Hepatocyte (in vitro differentiated cells): ENCODE data around the gene HMCN1. TPM values are rescaled to one million over a fixed set of nuclear protein-coding genes. Genes with fewer than 3 reads are reported as not detected.
"Not testable (repeated sequence)": the region's sequence is repeated elsewhere in the genome, so short reads cannot be mapped to it uniquely, and the experiment has no call there.

Experiments used
- DNase-seq: peaks from one replicate; pipeline ENCODE4 v3.0.0-alpha.2; 2016; ENCODE audit warnings: low spot score
- H2AFZ ChIP-seq: fragments of 200-600 bp; sonication (generic); 2 replicates; pipeline ENCODE4 v1.6.0; 2016; ENCODE audit warnings: antibody characterized with exemption, mild to moderate bottlenecking
- H3K27ac ChIP-seq: fragments of 200-600 bp; sonication (generic); 2 replicates; pipeline ENCODE4 v1.5.1; 2016; ENCODE audit warnings: mild to moderate bottlenecking
- H3K27me3 ChIP-seq: fragments of 200-600 bp; sonication (generic); 2 replicates; pipeline ENCODE4 v1.6.1; 2016
- H3K36me3 ChIP-seq: fragments of 200-600 bp; sonication (generic); replicated peaks from 2 replicates; pipeline ENCODE4 v1.5.1; 2016; ENCODE audit warnings: low read depth; ENCODE audit not compliant: insufficient read depth
- H3K4me1 ChIP-seq: fragments of 200-600 bp; sonication (generic); 2 replicates; pipeline ENCODE4 v1.5.1; 2016; ENCODE audit warnings: mild to moderate bottlenecking, moderate library complexity; ENCODE audit not compliant: insufficient read depth
- H3K4me2 ChIP-seq: fragments of 200-600 bp; sonication (generic); 2 replicates; pipeline ENCODE4 v1.6.0; 2016
- H3K4me3 ChIP-seq: fragments of 200-600 bp; sonication (generic); 2 replicates; pipeline ENCODE4 v1.5.1; 2016; ENCODE audit warnings: mild to moderate bottlenecking
- H3K79me2 ChIP-seq: fragments of 200-600 bp; sonication (generic); 2 replicates; pipeline ENCODE4 v1.6.0; 2017; ENCODE audit warnings: mild to moderate bottlenecking
- H3K9me2 ChIP-seq: fragments of 200-600 bp; sonication (generic); replicated peaks from 2 replicates; pipeline ENCODE4 v1.6.0; 2017; ENCODE audit warnings: mild to moderate bottlenecking; ENCODE audit not compliant: insufficient read depth
- H3K9me3 ChIP-seq: fragments of 200-600 bp; sonication (generic); 2 replicates; pipeline ENCODE4 v1.5.1; 2016; ENCODE audit warnings: low read depth, mild to moderate bottlenecking
- H4K20me1 ChIP-seq: fragments of 200-600 bp; sonication (generic); 2 replicates; pipeline ENCODE4 v1.6.0; 2016; ENCODE audit warnings: mild to moderate bottlenecking; ENCODE audit not compliant: insufficient read depth, poor library complexity, severe bottlenecking
- CTCF ChIP-seq: fragments of 200-600 bp; sonication (generic); IDR thresholded peaks from 2 replicates; pipeline ENCODE4 v1.5.1; 2016; ENCODE audit warnings: antibody characterized with exemption, mild to moderate bottlenecking; ENCODE audit not compliant: poor library complexity
- EZH2 ChIP-seq: fragments of 200-600 bp; sonication (generic); IDR thresholded peaks from 2 replicates; pipeline ENCODE4 v1.6.1; 2016; ENCODE audit warnings: antibody characterized with exemption, mild to moderate bottlenecking, borderline replicate concordance
- EZH2phosphoT487 ChIP-seq: fragments of 200-600 bp; sonication (generic); IDR thresholded peaks from one replicate; pipeline ENCODE4 v1.6.1; 2018; ENCODE audit warnings: antibody characterized with exemption, mild to moderate bottlenecking, low read depth, moderate library complexity; ENCODE audit not compliant: unreplicated experiment, severe bottlenecking
- WGBS: methylation state at CpG from one replicate; pipeline ENCODE4 v1.1.6; 2016; ENCODE audit warnings: low lambda C conversion rate; ENCODE audit errors: missing lambda C conversion rate; 5-methylcytosine and 5-hydroxymethylcytosine counted together
- polyA plus RNA-seq: library from polyadenylated mRNA; unstranded; fragments of >200 nt; fragmentation: Nextera tagmentation; extraction: Ambion mirVana; gene quantifications from 2 replicates; pipeline ENCODE4 v1.2.1, GENCODE V29; 2016
- total RNA-seq: library from RNA; depleted of rRNA; stranded (reverse); fragments of >200 nt; gene quantifications from 2 replicates; pipeline ENCODE4 v1.2.3, GENCODE V29; 2014

Gene HMCN1
- total and polyA plus RNA-seq, 2 experiments from 2014 or later = 2.3 to 13.4 TPM

DNA sequence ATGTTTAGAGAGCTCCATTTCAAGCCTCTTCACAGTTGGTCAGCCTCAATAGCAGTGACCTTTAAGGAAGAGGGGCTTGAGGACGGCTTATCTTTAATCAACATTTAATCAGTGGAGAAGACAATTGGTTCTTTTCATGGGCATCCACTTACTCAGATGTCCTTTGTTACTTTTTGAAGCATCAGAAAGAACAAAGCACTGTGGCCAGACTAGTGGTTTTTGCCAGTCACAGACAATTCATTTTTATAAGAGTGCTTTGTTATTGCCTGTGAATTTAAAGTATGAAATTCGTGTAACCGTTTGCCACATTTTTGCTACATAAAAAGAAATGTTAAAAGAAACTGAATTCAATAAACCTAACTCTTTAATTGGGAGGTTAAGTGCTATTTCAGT lies 418.0 kb downstream of the HMCN1 start:
- H3K4me1 ChIP-seq = peaks cover 6% of the 10 kb centered on the region
- no peaks in the 10 kb centered on the region for H3K9me2 ChIP-seq
- no peaks in the 10 kb centered on the region for H3K36me3 ChIP-seq
- H2AFZ ChIP-seq = no peak overlapping the region
- H3K27me3 ChIP-seq = no peaks in the 10 kb centered on the region
- no peaks in the 10 kb centered on the region for H3K9me3 ChIP-seq
- H3K79me2 ChIP-seq = no peaks in the 10 kb centered on the region
- no peak overlapping the region for H3K4me3 ChIP-seq
- peak overlapping the region; percentile 45 for H3K27ac ChIP-seq
- 60% methylated on average over 3 of the region's 3 CpGs for WGBS
- no peaks in the 10 kb centered on the region for H4K20me1 ChIP-seq
- DNase-seq = no peak
- no peak overlapping the region for H3K4me2 ChIP-seq
- TF ChIP-seq EZH2 (no peak), EZH2phosphoT487 (no peak), CTCF (no peak)

GRCh38 chr1:186152620-186153239 lies 418.5 kb downstream of the HMCN1 start:
- Histone ChIP-seq H3K9me3 (no peaks in the 10 kb centered on the region), H3K4me1 (peaks cover 6% of the 10 kb centered on the region), H3K27ac (peak overlapping the region; percentile 45), H2AFZ (no peak overlapping the region), H3K36me3 (no peaks in the 10 kb centered on the region), H3K4me3 (no peak overlapping the region), H3K79me2 (no peaks in the 10 kb centered on the region), H3K4me2 (no peak overlapping the region), H4K20me1 (no peaks in the 10 kb centered on the region), H3K27me3 (no peaks in the 10 kb centered on the region), H3K9me2 (no peaks in the 10 kb centered on the region)
- DNase-seq = peak; percentile 55
- TF ChIP-seq CTCF = no peak
- no peak for TF ChIP-seq EZH2
- no peak for TF ChIP-seq EZH2phosphoT487
- 28% methylated on average over 5 of the region's 5 CpGs for WGBS

DNA sequence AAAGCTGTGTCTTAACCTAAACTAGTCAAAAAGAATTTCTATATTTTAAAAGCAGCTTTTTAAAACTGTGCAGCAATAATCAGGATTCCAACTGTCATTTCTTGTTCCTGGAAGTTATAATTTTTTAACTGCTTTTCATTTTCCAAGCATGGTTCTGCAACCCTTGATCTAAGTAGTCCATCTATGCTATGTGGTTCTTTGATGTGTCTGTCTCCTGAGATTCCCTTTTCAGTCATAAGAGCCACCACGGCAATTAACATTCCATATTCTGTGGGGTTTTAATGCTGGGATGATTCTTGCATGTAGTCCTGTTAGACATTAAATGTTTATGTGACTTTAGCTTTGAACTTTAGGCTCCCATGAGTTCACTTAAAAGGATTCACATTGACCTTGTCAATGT lies 420.5 kb downstream of the HMCN1 start:
- Histone ChIP-seq H3K79me2 (no peaks in the 10 kb centered on the region), H3K4me2 (no peak overlapping the region), H3K9me3 (no peaks in the 10 kb centered on the region), H3K27me3 (no peaks in the 10 kb centered on the region), H2AFZ (no peak overlapping the region), H3K4me1 (peaks cover 6% of the 10 kb centered on the region), H3K9me2 (no peaks in the 10 kb centered on the region), H3K27ac (no peak overlapping the region), H3K36me3 (no peaks in the 10 kb centered on the region), H4K20me1 (no peaks in the 10 kb centered on the region), H3K4me3 (no peak overlapping the region)
- TF ChIP-seq CTCF = no peak
- TF ChIP-seq EZH2phosphoT487 = no peak
- TF ChIP-seq EZH2 = no peak
- 42% methylated on average over 1 of the region's 1 CpG for WGBS
- DNase-seq = no peak

DNA sequence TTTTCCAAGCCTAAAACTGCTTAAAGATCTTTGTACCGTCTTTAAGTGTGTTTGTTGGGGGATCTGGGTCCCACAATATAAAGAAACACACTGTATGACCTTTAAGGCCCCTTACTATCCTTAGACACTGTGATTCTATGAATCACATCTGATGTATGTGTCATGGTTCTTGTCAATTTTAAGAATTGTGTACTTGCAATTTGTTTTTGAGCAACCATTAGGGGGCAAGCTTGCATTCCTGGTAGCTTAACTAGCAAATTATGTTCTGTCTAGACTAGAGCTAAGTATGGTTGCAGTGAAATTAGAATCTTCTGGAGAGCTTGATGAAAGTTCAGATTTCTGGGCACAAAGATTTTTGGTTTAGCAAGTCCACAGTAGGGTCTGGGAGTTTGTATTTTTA lies 421.4 kb downstream of the HMCN1 start:
- no peaks in the 10 kb centered on the region for H3K27me3 ChIP-seq
- no peak overlapping the region for H3K27ac ChIP-seq
- no peaks in the 10 kb centered on the region for H3K79me2 ChIP-seq
- TF ChIP-seq CTCF (peak; percentile 55), EZH2phosphoT487 (no peak)
- no peaks in the 10 kb centered on the region for H3K36me3 ChIP-seq
- H2AFZ ChIP-seq = no peak overlapping the region
- no peaks in the 10 kb centered on the region for H4K20me1 ChIP-seq
- 64% methylated on average over 1 of the region's 1 CpG for WGBS
- H3K9me2 ChIP-seq = no peaks in the 10 kb centered on the region
- DNase-seq = peak; percentile 28
- no peak overlapping the region for H3K4me3 ChIP-seq
- peaks cover 6% of the 10 kb centered on the region for H3K4me1 ChIP-seq
- no peak overlapping the region for H3K4me2 ChIP-seq
- H3K9me3 ChIP-seq = no peaks in the 10 kb centered on the region

- not testable (repeated sequence) for H3K36me3 ChIP-seq, H3K4me3 ChIP-seq, H3K4me1 ChIP-seq, H3K79me2 ChIP-seq, H3K4me2 ChIP-seq, DNase-seq, H4K20me1 ChIP-seq, H3K9me3 ChIP-seq, H3K9me2 ChIP-seq, H3K27me3 ChIP-seq, H3K27ac ChIP-seq, H2AFZ ChIP-seq
- WGBS = 80% methylated on average over 7 of the region's 7 CpGs
Measured at GRCh38 chr1:186162895-186163294, 428.7 kb downstream of the HMCN1 start.
